Measurements from ENCODE around the gene GLIS1. TPM values are rescaled to one million over a fixed set of nuclear protein-coding genes. Genes with fewer than 3 reads are reported as not detected.

The GLIS1 gene
- total RNA-seq, 1 experiment from 2014 or later, result not detected

DNA sequence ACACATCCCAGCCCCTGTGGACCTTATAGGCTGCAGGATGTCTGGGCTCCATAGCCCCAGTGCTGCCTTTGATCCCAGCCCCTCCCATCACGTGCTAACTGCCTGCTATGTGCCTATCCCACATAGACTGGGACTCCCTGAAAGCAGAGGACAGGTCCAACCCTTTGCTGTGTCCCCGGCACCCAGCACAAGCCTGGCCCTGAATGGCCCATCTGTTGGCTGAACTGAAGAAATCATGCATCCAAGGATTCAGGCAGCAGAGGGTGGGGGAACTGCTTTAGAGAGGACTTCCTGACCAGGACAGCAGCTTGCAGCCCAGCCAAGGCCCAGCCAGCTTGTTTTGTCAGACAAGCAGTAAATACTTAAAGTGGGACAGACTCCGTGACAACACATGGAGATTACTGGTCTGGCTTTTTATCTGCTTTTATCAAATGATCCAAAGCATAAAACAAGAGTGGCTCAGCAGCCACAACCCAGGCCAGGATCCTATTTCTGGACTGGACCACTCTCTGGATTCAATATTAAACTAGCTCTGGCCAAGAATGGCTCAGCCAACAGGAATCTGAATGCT, 69.3 kb downstream of the GLIS1 start:
- Histone ChIP-seq H3K27me3 (ENCODE audit: insufficient read depth, low read depth) (peaks cover 34% of the 10 kb centered on the region), H3K4me3 (no peak overlapping the region), H3K79me2 (ENCODE audit: low read depth) (no peaks in the 10 kb centered on the region), H3K4me1 (replicated peaks; ENCODE audit: insufficient read depth) (no peaks in the 10 kb centered on the region), H3K9me2 (ENCODE audit: insufficient read depth) (no peaks in the 10 kb centered on the region), H3F3A (ENCODE audit: insufficient read depth, low read depth) (no peaks in the 10 kb centered on the region), H3K27ac (no peak overlapping the region), H2AFZ (no peak overlapping the region), H3K9me3 (ENCODE audit: insufficient read depth, low read depth) (no peaks in the 10 kb centered on the region), H3K36me3 (ENCODE audit: low read depth) (no peaks in the 10 kb centered on the region), H3K4me2 (no peak overlapping the region), H4K20me1 (ENCODE audit: insufficient read depth) (no peaks in the 10 kb centered on the region)
- intact Hi-C loops (cut with micrococcal nuclease; ENCODE audit: unreplicated experiment), result no loop called here
- no TSS peak for BruUV-seq (replicated peaks)
- TF ChIP-seq, protein P1, sequence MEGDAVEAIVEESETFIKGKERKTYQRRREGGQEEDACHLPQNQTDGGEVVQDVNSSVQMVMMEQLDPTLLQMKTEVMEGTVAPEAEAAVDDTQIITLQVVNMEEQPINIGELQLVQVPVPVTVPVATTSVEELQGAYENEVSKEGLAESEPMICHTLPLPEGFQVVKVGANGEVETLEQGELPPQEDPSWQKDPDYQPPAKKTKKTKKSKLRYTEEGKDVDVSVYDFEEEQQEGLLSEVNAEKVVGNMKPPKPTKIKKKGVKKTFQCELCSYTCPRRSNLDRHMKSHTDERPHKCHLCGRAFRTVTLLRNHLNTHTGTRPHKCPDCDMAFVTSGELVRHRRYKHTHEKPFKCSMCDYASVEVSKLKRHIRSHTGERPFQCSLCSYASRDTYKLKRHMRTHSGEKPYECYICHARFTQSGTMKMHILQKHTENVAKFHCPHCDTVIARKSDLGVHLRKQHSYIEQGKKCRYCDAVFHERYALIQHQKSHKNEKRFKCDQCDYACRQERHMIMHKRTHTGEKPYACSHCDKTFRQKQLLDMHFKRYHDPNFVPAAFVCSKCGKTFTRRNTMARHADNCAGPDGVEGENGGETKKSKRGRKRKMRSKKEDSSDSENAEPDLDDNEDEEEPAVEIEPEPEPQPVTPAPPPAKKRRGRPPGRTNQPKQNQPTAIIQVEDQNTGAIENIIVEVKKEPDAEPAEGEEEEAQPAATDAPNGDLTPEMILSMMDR (conservative IDR thresholded peaks at IDR 0.05), result no peak
- no peak for TF ChIP-seq EZH2 (IDR thresholded peaks at IDR 0.05; ENCODE audit: low read depth)
- DNase-seq, result no peak
- POLR2A ChIA-PET (ENCODE audit: unreplicated experiment), result no interaction called here
- CTCF ChIA-PET, result no interaction called here

DNA sequence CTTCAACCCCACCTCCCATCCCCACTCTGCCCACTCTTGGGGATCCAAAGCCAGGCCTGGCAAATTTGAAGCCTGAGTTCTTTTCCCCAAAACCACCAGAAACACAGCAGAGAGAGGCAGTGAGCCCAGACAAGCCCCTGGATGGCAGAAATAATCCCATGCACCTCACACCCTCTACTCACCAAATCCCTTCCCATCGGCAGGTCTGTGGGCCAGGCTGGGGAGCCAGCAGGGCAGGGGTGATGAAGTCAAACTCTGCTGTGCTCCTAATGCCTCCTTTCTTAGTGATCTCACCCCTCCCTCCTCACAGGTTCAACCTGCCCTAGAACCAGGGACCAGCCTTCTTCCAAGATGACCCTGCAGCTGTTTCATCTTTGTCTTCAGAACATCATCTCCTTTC, 72.4 kb downstream of the GLIS1 start:
- H3F3A ChIP-seq (ENCODE audit: insufficient read depth, low read depth), result no peaks in the 10 kb centered on the region
- TF ChIP-seq, protein P1 (conservative IDR thresholded peaks at IDR 0.05), result no peak

DNA sequence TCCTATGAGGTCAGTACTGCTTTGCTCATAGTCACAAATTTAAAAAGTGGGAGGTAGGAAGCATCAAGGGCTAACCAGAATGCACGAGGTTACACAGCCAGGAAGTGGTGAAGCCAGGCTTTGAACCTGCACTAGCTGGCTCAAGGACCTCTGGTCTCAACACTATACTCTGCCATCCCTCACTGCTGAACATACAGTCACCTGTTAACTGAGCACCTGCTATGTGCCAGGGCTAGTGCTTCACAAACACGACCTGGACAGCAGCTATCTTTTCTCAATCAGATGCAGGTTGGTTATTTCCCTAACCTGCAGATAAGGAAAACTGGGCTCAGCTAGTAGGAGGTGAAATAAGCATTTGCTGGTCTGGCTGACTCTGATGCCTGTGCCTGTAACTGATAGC, 73.0 kb downstream of the GLIS1 start:
- Histone ChIP-seq H2AFZ (no peak overlapping the region), H3K4me2 (no peak overlapping the region), H3K9me3 (ENCODE audit: insufficient read depth, low read depth) (no peaks in the 10 kb centered on the region), H3K4me3 (no peak overlapping the region), H3K36me3 (ENCODE audit: low read depth) (no peaks in the 10 kb centered on the region), H3K79me2 (ENCODE audit: low read depth) (no peaks in the 10 kb centered on the region), H3K9me2 (ENCODE audit: insufficient read depth) (no peaks in the 10 kb centered on the region), H3K27me3 (ENCODE audit: insufficient read depth, low read depth) (peaks cover 47% of the 10 kb centered on the region), H4K20me1 (ENCODE audit: insufficient read depth) (no peaks in the 10 kb centered on the region), H3K4me1 (replicated peaks; ENCODE audit: insufficient read depth) (no peaks in the 10 kb centered on the region), H3K27ac (no peak overlapping the region), H3F3A (ENCODE audit: insufficient read depth, low read depth) (no peaks in the 10 kb centered on the region)
- intact Hi-C loops (cut with micrococcal nuclease; ENCODE audit: unreplicated experiment), result no loop called here
- CTCF ChIA-PET, result no interaction called here
- TF ChIP-seq, protein P1 (conservative IDR thresholded peaks at IDR 0.05), result no peak
- no peak for TF ChIP-seq EZH2 (IDR thresholded peaks at IDR 0.05; ENCODE audit: low read depth)
- no peak for DNase-seq
- POLR2A ChIA-PET (ENCODE audit: unreplicated experiment), result no interaction called here
- no TSS peak for BruUV-seq (replicated peaks)

More for the DNA sequence above, 72.4 kb downstream of the GLIS1 start:
- H3K27ac ChIP-seq, result no peak overlapping the region
- H3K4me3 ChIP-seq, result no peak overlapping the region
- H3K9me2 ChIP-seq (ENCODE audit: insufficient read depth), result no peaks in the 10 kb centered on the region
- H3K4me2 ChIP-seq, result no peak overlapping the region
- H2AFZ ChIP-seq, result no peak overlapping the region
- H3K27me3 ChIP-seq (ENCODE audit: insufficient read depth, low read depth), result peaks cover 46% of the 10 kb centered on the region
- H3K9me3 ChIP-seq (ENCODE audit: insufficient read depth, low read depth), result no peaks in the 10 kb centered on the region
- H3K79me2 ChIP-seq (ENCODE audit: low read depth), result no peaks in the 10 kb centered on the region
- H3K4me1 ChIP-seq (replicated peaks; ENCODE audit: insufficient read depth), result no peaks in the 10 kb centered on the region
- CTCF ChIA-PET, result no interaction called here
- POLR2A ChIA-PET (ENCODE audit: unreplicated experiment), result no interaction called here
- no peaks in the 10 kb centered on the region for H4K20me1 ChIP-seq (ENCODE audit: insufficient read depth)
- intact Hi-C loops (cut with micrococcal nuclease; ENCODE audit: unreplicated experiment), result no loop called here
- no peak for DNase-seq
- H3K36me3 ChIP-seq (ENCODE audit: low read depth), result no peaks in the 10 kb centered on the region
- BruUV-seq (replicated peaks), result no TSS peak

Data from PC-9 (cell line).